NB4 (cell line): ENCODE results near the gene SYT13.

Experiments used
- DNase-seq: peaks from one replicate; pipeline ENCODE4 v3.0.0; 2010; ENCODE audit warnings: low read depth
- H3K4me3 ChIP-seq: one replicate; pipeline ENCODE4 v1.5.1; 2011; ENCODE audit warnings: mild to moderate bottlenecking, low read depth, low read length, moderate library complexity
- MYC ChIP-seq: IDR thresholded peaks from 2 replicates; pipeline ENCODE4 v1.6.1; 2011; ENCODE audit warnings: low read depth, low read length
- POLR2A ChIP-seq: IDR thresholded peaks from 2 replicates; pipeline ENCODE4 v1.6.1; 2011; ENCODE audit warnings: mild to moderate bottlenecking; ENCODE audit not compliant: insufficient read length; ENCODE audit errors: extremely low read depth
- TF ChIP-seq, protein P1 (sequence below): IDR thresholded peaks from one replicate; pipeline ENCODE4 v1.5.1; 2012; ENCODE audit warnings: low read depth, low read length
- TF ChIP-seq, protein P2 (sequence below): IDR thresholded peaks from 2 replicates; pipeline ENCODE4 v1.6.1; 2011; ENCODE audit warnings: low read depth, low read length

The SYT13 gene

DNA sequence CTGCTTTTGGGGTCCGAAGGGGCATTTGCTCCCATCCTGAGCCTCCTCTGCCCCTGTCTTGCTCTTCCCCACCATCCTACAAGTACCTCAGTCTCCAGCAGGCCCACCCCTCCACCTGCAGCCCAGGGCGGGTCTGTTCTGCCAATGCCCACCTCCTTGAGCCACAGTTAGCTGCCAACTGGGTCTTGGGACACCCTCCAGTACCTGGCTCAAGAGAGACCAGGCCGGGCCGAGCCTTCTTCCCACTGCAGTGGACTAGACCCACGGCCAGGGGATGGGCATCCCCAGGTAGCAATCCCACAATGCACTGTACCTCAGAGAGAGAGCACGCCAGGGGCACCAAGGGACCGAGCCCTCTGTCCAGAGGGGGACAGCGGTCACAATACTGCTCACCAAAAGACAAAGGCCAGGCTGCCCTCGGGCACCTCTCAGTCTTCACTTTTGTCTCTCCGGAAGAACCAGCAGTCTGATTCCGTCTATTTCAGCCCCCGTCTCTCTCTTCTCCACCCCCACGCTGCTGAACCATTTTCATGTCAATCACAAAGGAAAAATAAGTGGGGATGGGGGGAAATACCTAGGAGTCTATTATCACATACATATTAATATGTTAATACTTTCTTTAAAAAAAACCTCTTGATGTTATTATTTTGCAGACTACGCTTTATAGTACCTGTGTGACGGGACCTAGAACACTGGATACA lies 51.7 kb downstream of the SYT13 start:
- H3K4me3 ChIP-seq = no peak overlapping the region
- DNase-seq = no peak
- TF ChIP-seq MYC (no peak), POLR2A (no peak)
- TF ChIP-seq, protein P1, sequence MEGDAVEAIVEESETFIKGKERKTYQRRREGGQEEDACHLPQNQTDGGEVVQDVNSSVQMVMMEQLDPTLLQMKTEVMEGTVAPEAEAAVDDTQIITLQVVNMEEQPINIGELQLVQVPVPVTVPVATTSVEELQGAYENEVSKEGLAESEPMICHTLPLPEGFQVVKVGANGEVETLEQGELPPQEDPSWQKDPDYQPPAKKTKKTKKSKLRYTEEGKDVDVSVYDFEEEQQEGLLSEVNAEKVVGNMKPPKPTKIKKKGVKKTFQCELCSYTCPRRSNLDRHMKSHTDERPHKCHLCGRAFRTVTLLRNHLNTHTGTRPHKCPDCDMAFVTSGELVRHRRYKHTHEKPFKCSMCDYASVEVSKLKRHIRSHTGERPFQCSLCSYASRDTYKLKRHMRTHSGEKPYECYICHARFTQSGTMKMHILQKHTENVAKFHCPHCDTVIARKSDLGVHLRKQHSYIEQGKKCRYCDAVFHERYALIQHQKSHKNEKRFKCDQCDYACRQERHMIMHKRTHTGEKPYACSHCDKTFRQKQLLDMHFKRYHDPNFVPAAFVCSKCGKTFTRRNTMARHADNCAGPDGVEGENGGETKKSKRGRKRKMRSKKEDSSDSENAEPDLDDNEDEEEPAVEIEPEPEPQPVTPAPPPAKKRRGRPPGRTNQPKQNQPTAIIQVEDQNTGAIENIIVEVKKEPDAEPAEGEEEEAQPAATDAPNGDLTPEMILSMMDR = no peak
- TF ChIP-seq, protein P2, sequence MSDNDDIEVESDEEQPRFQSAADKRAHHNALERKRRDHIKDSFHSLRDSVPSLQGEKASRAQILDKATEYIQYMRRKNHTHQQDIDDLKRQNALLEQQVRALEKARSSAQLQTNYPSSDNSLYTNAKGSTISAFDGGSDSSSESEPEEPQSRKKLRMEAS = no peak

DNA sequence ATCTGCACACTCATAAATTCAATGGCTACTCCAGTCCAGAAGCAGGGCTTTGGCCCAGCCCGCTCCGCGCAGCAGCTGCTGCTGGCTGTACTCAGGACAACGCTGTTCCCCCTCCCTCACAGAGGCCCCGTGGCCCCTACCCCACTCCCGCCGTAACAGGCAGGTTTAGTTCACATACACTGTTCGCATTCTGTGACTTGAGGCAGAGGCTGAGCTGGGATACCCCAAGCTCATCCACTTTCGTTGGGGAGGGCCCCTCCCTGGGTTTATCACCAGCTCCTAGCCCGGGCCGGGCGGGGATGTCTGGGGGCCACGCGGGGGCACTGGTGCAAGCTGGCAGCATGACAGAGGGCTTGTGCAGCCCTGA lies 52.4 kb downstream of the SYT13 start:
- H3K4me3 ChIP-seq = no peak overlapping the region
- TF ChIP-seq POLR2A = no peak
- TF ChIP-seq, protein P2 = no peak
- DNase-seq = no peak

DNA sequence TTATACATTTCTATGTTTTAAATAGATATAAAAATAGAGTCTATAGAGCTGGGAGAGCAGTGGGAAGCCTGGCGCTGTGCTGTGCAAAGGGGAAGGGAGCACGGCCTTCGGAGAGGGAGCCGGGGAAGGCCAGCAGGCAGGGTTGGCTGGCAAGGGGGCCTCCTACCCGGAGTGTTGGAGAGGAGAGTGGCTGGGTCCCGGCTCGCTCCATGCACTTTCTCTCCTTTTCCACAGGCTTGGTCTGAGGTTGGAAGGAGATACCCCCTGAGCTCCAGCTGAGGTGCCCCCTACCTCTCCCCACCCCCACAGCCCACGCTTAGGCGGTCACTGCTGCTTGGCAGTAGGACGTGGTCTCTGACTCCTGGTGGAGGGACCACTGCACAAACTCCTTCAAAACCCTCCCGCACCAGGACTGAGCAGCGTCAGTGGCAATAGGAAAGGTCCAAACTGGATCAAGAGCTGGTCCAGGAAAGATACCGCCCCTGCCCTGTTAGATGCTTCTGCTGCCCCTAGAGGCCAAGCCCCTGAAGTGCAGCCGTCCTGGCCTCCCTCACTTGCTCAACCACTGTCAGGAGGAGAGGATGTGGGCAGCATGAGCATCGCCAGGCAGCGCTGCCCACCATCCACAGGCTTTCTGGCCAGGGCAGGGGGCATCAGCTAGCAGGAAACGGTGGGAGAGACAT lies 52.9 kb downstream of the SYT13 start:
- H3K4me3 ChIP-seq = no peak overlapping the region
- peak; percentile 65 for DNase-seq
- TF ChIP-seq, protein P2 = no peak
- TF ChIP-seq, protein P1 = peak; percentile 85
- no peak for TF ChIP-seq POLR2A

DNA sequence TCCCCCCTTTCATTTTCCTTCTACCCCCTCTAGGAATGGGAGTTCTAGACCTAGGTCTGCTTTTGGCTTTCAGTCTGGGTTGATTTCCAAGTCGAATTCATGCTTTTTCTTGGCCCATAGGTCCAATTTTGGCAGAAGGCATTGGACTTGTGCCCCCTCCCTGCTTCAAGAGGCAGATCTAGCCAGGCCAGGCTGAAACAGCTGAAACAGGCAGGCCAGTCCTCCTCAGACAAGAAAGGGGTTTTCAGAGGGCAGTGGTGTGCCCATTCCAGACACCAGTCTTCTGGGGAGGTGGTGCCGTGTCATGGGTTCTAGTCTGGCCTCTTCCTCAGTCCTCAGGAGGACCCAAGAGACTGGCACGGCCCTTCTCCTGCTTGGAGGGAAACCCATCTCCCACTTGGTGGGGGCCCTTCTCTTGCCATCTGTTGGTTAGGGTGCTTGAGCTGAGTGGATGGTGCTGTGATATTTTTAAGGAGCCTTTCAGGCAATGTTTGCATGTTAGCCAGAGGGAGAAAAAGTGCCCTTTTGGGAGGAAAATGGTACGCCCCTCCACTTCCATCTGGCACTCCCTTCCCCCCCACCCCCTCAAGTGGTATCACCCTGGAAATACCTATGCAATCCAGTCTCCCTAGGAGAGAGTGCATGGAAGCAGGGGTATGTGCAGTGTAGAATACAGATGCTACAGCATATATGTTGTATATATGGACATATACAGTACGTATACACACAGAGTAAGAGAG lies 53.6 kb downstream of the SYT13 start:
- TF ChIP-seq, protein P2 = no peak
- TF ChIP-seq, protein P1 = no peak
- no peak for TF ChIP-seq POLR2A
- TF ChIP-seq MYC = no peak
- DNase-seq = no peak

DNA sequence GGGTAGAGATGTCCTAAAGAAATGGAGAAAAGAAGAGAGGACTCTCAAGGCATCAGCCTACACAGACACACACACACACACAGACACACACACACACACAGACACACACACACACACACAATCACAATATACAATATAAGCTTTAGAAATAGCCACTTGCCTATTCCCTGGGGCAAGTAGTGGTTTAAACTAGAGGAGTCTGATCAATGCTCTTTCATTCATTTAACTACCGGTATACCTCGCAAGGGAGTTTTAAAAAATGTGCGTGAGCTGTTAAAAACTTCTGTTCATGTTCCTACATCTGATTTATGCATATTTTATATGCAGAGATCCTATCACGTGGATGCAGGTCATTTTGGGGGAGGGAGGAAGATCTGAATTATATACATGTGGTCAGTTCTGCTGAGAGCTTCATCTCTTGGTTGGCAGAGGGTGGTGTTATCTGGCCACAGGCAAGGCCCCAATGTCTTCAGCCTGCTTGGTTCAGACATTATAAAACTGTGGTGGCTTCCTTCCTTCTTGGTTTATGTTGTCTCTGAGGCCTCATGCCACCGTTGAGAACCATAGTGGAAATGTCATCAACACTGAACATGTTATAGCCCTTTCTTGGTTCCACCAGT lies 56.6 kb downstream of the SYT13 start:
- no peak overlapping the region for H3K4me3 ChIP-seq
- DNase-seq = no peak
- TF ChIP-seq POLR2A = no peak
- no peak for TF ChIP-seq MYC
- TF ChIP-seq, protein P2 = no peak
- TF ChIP-seq, protein P1 = no peak

More for the DNA sequence above, 53.6 kb downstream of the SYT13 start:
- H3K4me3 ChIP-seq = no peak overlapping the region
